Uterus (tissue), 4 donors: ENCODE results near the gene ZDHHC3. TPM values are rescaled to one million over a fixed set of nuclear protein-coding genes. Genes with fewer than 3 reads are reported as not detected.

Experiments used
- DNase-seq, 2 donors: peaks; one replicate each; pipeline ENCODE4 v3.0.0-alpha.2; 2019 to 2020
- H3K27ac ChIP-seq, 2 donors: fragments of 200-600 bp; sonication (generic); 1 replicate in 1 of 2; 2 replicates in 1 of 2; pipeline ENCODE4 v1.5.1; 2016 to 2018
- H3K27me3 ChIP-seq, 2 donors: fragments of 200-600 bp; sonication (generic); one replicate each; pipeline ENCODE4 v1.5.1; 2018 to 2019; ENCODE audit warnings: control low read depth in 1 of 2
- H3K36me3 ChIP-seq, 2 donors: fragments of 200-600 bp; sonication (generic); one replicate each; pipeline ENCODE4 v1.5.1; 2019; ENCODE audit warnings: control low read depth in 1 of 2
- H3K4me1 ChIP-seq, 2 donors: fragments of 200-600 bp; sonication (generic); one replicate each; pipeline ENCODE4 v1.5.1; 2018 to 2019; ENCODE audit warnings: control low read depth in 1 of 2
- H3K4me3 ChIP-seq, 2 donors: fragments of 200-600 bp; sonication (generic); 1 replicate in 1 of 2; 2 replicates in 1 of 2; pipeline ENCODE4 v1.5.1; 2018 to 2019; ENCODE audit warnings: mild to moderate bottlenecking in 1 of 2
- H3K9me3 ChIP-seq, 2 donors: fragments of 200-600 bp; sonication (generic); one replicate each; pipeline ENCODE4 v1.5.1; 2019; ENCODE audit warnings: control low read depth in 1 of 2
- CTCF ChIP-seq, 4 experiments: fragments of 200-600 bp in 2 of 4; fragments of 450-650 bp in 2 of 4; sonication (generic) in 2 of 4; IDR thresholded peaks; one replicate each; pipeline ENCODE4 v1.5.1; 2016 to 2019; ENCODE audit warnings: antibody characterized with exemption in 4 of 4, mild to moderate bottlenecking in 2 of 4, moderate library complexity in 1 of 4
- POLR2A ChIP-seq, 2 donors: fragments of 450-650 bp; IDR thresholded peaks; one replicate each; pipeline ENCODE4 v1.6.1; 2016; ENCODE audit warnings: antibody characterized with exemption in 2 of 2, mild to moderate bottlenecking in 1 of 2, moderate library complexity in 1 of 2
- intact Hi-C: fragments of 100-400 bp; cut with DNase I; formaldehyde crosslinking; loops from one replicate; pipeline ENCODE4 v1.15.1; 2023; ENCODE audit warnings: low total_unique reads
- total RNA-seq, 4 donors: library from RNA; depleted of rRNA in 3 of 4; stranded (reverse); fragments of >200 nt in 3 of 4; gene quantifications; one replicate each; pipeline versions ENCODE4 v1.1.0 to v1.2.4, GENCODE V29; 2014 to 2023
- donor health status: DM: yes; HTN: yes; CAD: no.

Gene ZDHHC3
- total RNA-seq, 4 donors from 2014 or later = 29.7 to 76.2 (median 56.2) TPM

GRCh38 chr3:44968447-44968858 is 7.5 kb downstream of the ZDHHC3 start:
- H3K4me1 ChIP-seq = no peaks in the 10 kb centered on the region
- H3K27me3 ChIP-seq = no peaks in the 10 kb centered on the region
- intact Hi-C loops = no loop called here
- no peaks in the 10 kb centered on the region for H3K36me3 ChIP-seq
- no peak for DNase-seq
- no peaks in the 10 kb centered on the region for H3K9me3 ChIP-seq
- H3K4me3 ChIP-seq = no peak overlapping the region
- TF ChIP-seq POLR2A (IDR thresholded peaks at IDR 0.05) (no peak), CTCF (IDR thresholded peaks at IDR 0.05) (no peak)
- no peak overlapping the region for H3K27ac ChIP-seq

GRCh38 chr3:44966795-44967278 is 9.1 kb downstream of the ZDHHC3 start:
- DNase-seq = no peak
- Histone ChIP-seq H3K27ac (no peak overlapping the region), H3K4me3 (no peak overlapping the region), H3K27me3 (no peaks in the 10 kb centered on the region), H3K36me3 (no peaks in the 10 kb centered on the region), H3K4me1 (no peaks in the 10 kb centered on the region), H3K9me3 (no peaks in the 10 kb centered on the region)
- TF ChIP-seq POLR2A (IDR thresholded peaks at IDR 0.05) = no peak
- intact Hi-C loops = no loop called here

GRCh38 chr3:44965165-44965564 is 10.8 kb downstream of the ZDHHC3 start:
- H3K27me3 ChIP-seq = no peaks in the 10 kb centered on the region
- intact Hi-C loops = no loop called here
- TF ChIP-seq CTCF (IDR thresholded peaks at IDR 0.05) = no peak
- TF ChIP-seq POLR2A (IDR thresholded peaks at IDR 0.05) = no peak
- no peak for DNase-seq
- H3K9me3 ChIP-seq = no peaks in the 10 kb centered on the region
- H3K4me1 ChIP-seq = no peaks in the 10 kb centered on the region
- H3K36me3 ChIP-seq = no peaks in the 10 kb centered on the region
- H3K4me3 ChIP-seq = no peak overlapping the region
- no peak overlapping the region for H3K27ac ChIP-seq

GRCh38 chr3:44963571-44964325 is 12.2 kb downstream of the ZDHHC3 start:
- H3K36me3 ChIP-seq = no peaks in the 10 kb centered on the region
- H3K27ac ChIP-seq = no peak overlapping the region
- H3K9me3 ChIP-seq = no peaks in the 10 kb centered on the region
- intact Hi-C loops = no loop called here
- H3K4me1 ChIP-seq = no peaks in the 10 kb centered on the region
- no peaks in the 10 kb centered on the region for H3K27me3 ChIP-seq
- TF ChIP-seq CTCF (IDR thresholded peaks at IDR 0.05) = no peak
- no peak for TF ChIP-seq POLR2A (IDR thresholded peaks at IDR 0.05)
- no peak overlapping the region for H3K4me3 ChIP-seq
- DNase-seq = no peak

- Histone ChIP-seq H3K36me3 (no peaks in the 10 kb centered on the region), H3K27ac (no peak overlapping the region), H3K4me3 (no peak overlapping the region), H3K4me1 (no peaks in the 10 kb centered on the region), H3K27me3 (no peaks in the 10 kb centered on the region), H3K9me3 (no peaks in the 10 kb centered on the region)
- TF ChIP-seq POLR2A (IDR thresholded peaks at IDR 0.05) = no peak
- no peak for TF ChIP-seq CTCF (IDR thresholded peaks at IDR 0.05)
- no peak for DNase-seq
- intact Hi-C loops = no loop called here
Observed at GRCh38 chr3:44962621-44963393, 13.2 kb downstream of the ZDHHC3 start.
